Hepatocyte (in vitro differentiated cells): ENCODE data around the gene TGM2.

Experiments
- EZH2 ChIP-seq: fragments of 200-600 bp; sonication (generic); IDR thresholded peaks from 2 replicates; pipeline ENCODE4 v1.6.1; 2016; ENCODE audit warnings: antibody characterized with exemption, mild to moderate bottlenecking, borderline replicate concordance
- EZH2phosphoT487 ChIP-seq: fragments of 200-600 bp; sonication (generic); IDR thresholded peaks from one replicate; pipeline ENCODE4 v1.6.1; 2018; ENCODE audit warnings: antibody characterized with exemption, mild to moderate bottlenecking, low read depth, moderate library complexity; ENCODE audit not compliant: unreplicated experiment, severe bottlenecking
- TF ChIP-seq, protein P1 (sequence below): fragments of 200-600 bp; sonication (generic); IDR thresholded peaks from 2 replicates; pipeline ENCODE4 v1.5.1; 2016; ENCODE audit warnings: antibody characterized with exemption, mild to moderate bottlenecking; ENCODE audit not compliant: poor library complexity

DNA sequence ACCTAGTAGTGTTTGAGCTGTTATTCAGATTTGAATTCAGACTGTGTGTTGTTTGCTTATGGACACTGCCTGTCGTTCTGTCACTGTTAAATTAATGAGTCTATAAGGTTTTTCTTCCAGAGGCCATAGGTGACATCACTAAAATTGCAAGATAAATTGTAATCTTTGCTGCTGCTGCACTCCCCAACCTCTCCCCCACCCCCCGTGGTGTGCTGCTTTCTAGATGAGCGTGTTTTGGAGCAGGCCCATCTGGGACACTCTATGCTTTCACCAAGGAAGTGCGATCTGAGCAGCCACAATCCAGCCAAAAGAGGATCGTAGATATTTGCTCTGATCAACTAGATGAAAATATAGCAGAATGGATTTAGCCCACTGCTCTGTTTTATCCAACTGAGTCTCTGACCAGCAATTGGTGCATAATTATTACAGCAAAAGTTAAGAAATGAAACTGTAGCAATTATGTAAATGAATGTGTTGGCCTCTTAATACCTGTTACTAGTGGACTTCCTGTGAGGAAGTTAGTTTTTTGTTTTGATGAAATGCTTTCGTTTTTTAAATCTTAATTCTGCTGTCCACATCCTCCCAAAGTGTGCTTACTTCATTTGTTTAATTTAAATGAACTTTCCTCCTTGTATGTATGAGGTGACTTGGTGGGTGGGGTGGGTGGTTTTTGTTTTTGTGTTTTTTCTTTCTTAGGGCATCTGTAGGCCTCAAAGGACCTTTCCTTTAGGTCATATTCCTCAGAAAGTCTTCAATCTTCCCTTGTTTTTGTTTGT, 73.4 kb downstream of the TGM2 start:
- TF ChIP-seq, protein P1, sequence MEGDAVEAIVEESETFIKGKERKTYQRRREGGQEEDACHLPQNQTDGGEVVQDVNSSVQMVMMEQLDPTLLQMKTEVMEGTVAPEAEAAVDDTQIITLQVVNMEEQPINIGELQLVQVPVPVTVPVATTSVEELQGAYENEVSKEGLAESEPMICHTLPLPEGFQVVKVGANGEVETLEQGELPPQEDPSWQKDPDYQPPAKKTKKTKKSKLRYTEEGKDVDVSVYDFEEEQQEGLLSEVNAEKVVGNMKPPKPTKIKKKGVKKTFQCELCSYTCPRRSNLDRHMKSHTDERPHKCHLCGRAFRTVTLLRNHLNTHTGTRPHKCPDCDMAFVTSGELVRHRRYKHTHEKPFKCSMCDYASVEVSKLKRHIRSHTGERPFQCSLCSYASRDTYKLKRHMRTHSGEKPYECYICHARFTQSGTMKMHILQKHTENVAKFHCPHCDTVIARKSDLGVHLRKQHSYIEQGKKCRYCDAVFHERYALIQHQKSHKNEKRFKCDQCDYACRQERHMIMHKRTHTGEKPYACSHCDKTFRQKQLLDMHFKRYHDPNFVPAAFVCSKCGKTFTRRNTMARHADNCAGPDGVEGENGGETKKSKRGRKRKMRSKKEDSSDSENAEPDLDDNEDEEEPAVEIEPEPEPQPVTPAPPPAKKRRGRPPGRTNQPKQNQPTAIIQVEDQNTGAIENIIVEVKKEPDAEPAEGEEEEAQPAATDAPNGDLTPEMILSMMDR = no peak
- TF ChIP-seq EZH2 (no peak), EZH2phosphoT487 (no peak)
